ENCODE measurements around the gene DLD.

DNA sequence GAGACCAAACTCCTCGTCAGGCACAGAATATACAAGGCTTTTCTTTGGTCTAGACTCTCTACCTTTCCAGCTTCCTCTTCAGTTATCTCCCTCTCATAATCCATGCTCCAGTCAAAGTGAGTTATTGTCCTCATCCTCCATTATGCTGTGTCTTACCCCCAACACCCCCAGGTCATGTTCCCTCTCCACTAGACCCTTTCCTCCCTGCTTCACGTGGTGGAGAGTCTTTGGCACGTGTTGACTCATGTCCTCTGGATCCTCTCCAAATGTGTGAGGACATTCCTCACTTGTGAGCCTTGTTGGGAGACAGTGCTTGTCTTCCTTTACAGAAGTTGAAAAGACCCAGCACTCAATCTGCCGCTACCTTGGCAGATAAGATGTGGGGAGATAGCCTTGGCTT, 36.0 kb upstream of the DLD start:
- TF ChIP-seq, protein P1, sequence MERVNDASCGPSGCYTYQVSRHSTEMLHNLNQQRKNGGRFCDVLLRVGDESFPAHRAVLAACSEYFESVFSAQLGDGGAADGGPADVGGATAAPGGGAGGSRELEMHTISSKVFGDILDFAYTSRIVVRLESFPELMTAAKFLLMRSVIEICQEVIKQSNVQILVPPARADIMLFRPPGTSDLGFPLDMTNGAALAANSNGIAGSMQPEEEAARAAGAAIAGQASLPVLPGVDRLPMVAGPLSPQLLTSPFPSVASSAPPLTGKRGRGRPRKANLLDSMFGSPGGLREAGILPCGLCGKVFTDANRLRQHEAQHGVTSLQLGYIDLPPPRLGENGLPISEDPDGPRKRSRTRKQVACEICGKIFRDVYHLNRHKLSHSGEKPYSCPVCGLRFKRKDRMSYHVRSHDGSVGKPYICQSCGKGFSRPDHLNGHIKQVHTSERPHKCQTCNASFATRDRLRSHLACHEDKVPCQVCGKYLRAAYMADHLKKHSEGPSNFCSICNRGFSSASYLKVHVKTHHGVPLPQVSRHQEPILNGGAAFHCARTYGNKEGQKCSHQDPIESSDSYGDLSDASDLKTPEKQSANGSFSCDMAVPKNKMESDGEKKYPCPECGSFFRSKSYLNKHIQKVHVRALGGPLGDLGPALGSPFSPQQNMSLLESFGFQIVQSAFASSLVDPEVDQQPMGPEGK (CRISPR knock-in tag; IDR thresholded peaks at IDR 0.05; ENCODE audit: borderline replicate concordance) = no peak
- TF ChIP-seq, protein P2, sequence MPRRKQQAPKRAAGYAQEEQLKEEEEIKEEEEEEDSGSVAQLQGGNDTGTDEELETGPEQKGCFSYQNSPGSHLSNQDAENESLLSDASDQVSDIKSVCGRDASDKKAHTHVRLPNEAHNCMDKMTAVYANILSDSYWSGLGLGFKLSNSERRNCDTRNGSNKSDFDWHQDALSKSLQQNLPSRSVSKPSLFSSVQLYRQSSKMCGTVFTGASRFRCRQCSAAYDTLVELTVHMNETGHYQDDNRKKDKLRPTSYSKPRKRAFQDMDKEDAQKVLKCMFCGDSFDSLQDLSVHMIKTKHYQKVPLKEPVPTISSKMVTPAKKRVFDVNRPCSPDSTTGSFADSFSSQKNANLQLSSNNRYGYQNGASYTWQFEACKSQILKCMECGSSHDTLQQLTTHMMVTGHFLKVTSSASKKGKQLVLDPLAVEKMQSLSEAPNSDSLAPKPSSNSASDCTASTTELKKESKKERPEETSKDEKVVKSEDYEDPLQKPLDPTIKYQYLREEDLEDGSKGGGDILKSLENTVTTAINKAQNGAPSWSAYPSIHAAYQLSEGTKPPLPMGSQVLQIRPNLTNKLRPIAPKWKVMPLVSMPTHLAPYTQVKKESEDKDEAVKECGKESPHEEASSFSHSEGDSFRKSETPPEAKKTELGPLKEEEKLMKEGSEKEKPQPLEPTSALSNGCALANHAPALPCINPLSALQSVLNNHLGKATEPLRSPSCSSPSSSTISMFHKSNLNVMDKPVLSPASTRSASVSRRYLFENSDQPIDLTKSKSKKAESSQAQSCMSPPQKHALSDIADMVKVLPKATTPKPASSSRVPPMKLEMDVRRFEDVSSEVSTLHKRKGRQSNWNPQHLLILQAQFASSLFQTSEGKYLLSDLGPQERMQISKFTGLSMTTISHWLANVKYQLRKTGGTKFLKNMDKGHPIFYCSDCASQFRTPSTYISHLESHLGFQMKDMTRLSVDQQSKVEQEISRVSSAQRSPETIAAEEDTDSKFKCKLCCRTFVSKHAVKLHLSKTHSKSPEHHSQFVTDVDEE (CRISPR knock-in tag; IDR thresholded peaks at IDR 0.05) = no peak
- TF ChIP-seq ZNF565 (CRISPR knock-in tag; conservative IDR thresholded peaks at IDR 0.05; ENCODE audit: low read depth) (no peak), CSDC2 (CRISPR knock-in tag; IDR thresholded peaks at IDR 0.05) (no peak)
- TF ChIP-seq, protein P3, sequence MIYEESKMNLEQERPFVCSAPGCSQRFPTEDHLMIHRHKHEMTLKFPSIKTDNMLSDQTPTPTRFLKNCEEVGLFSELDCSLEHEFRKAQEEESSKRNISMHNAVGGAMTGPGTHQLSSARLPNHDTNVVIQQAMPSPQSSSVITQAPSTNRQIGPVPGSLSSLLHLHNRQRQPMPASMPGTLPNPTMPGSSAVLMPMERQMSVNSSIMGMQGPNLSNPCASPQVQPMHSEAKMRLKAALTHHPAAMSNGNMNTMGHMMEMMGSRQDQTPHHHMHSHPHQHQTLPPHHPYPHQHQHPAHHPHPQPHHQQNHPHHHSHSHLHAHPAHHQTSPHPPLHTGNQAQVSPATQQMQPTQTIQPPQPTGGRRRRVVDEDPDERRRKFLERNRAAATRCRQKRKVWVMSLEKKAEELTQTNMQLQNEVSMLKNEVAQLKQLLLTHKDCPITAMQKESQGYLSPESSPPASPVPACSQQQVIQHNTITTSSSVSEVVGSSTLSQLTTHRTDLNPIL (CRISPR knock-in tag; IDR thresholded peaks at IDR 0.05; ENCODE audit: low read depth) = no peak
